Non-pigmented ciliary epithelial cell (primary cell): ENCODE measurements around the gene SORBS1.

Experiments
- DNase-seq: peaks from one replicate; pipeline ENCODE4 v3.0.0-alpha.2; 2010; ENCODE audit warnings: low read depth

Gene SORBS1

GRCh38 chr10:95561177-95561863 lies at the start of gene SORBS1:
SORBS1 (minus strand) TSS chr10:95561371; CDS start chr10:95441135, 120,236 bp downstream.
- peak; percentile 52 for DNase-seq

GRCh38 chr10:95610727-95611126 lies 49.6 kb upstream of the SORBS1 start:
- no peak for DNase-seq

DNA sequence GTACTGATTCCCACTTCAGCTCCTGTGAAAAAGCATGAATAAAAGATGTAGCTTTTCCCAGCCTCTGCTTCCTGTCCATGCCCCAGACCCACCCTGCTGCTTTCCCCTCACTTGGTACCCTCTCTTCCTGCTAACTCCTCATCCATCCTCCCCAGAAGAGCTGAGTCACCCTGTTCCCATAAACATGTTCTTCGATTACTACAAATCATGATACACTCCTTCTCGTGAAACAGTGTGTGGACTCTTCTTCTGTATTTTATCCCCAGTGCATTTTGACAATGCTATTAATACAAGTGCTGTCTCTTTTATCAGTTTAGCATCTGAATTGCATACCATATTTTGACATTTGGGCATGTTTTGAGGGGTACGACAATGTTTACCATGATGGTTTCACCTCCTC lies 45.8 kb upstream of the SORBS1 start:
- DNase-seq: no peak

DNA sequence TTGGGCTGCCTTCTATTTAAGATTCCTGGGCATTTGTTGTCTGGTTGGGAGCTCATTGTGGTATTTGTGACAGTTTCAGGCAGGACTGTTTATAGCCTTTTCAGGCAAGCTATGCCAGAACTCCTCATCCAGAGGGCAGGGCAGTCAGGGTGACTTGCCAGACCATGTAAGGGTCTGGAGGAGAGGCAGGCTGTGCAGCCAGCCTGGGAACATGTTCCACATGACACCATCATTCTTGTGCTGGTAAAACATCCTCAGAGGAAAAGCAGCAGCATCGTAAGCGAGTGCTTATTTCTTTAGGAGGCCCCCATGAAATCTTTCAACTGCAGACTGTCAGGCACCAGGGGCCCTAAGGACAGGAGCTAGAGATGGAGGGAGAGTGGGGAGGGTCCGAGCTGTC lies 44.0 kb upstream of the SORBS1 start:
- no peak for DNase-seq

DNA sequence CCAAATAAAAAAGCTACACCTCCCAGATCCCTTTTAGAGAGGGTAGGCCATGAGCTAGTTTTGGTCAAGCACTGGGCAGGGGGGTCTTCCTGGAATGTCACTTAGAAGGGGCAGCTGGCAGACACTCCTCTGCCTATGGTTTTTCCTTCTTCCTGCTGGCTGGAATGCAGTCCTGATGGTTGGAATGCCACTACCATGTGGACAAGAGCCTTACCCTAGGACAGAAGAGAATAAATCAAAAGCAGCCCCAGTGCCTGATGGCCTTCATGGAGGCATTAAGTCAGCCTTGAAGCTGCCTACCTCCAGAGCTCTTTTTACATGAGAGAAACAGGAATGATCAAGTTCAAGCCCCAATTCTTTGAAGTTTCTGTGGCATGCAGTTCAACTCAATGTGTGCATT lies 43.5 kb upstream of the SORBS1 start:
- no peak for DNase-seq

DNA sequence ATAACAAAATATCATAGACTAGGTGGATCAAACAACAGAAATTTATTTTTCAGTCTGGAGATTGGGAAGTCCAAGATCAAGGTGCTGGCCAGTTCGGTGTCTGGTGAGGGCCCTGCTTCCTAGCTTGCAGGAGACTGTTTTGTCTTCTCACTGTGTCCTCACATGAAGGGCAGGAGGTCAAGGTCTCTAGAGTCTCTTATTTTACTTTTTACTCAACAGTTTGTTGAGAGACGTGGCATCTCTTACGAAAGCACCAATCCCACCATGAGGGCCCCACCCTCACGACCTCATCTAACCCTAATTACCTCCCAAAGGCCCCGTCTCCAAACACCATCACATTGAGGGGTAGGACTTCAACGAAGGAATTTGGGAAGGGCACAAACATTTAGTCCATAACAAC lies 41.2 kb upstream of the SORBS1 start:
- DNase-seq: no peak

DNA sequence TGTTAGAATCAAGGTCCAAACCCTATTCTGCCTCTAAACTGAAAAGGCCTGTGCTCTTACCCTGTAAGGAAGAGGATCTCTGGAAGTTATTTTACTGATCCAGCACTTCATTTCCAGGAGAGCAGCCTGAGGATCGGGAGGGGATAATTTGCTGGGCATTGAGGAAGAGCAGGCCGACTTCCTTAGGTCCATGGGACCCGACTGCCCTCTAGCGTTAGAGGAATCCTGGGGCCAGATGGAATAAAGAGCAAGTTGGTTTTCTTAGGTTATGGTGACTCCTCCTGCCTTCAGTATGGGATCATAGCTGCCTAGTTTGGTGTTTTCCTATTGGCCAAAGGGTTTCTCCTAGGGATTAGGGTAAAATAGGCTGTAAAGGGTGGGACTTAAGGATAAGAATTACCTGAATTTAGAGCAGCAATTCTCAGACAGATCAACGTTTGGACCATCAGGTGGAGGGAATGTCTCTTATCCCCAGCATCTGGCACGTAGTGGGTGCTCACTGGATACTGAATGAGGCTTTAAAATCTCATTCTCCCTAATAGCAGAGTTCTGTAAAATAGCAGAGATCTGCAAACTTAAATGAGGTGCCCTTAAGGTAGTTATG lies 40.0 kb upstream of the SORBS1 start:
- peak; percentile 70 for DNase-seq

- no peak for DNase-seq
Observed at GRCh38 chr10:95600158-95600557, 39.0 kb upstream of the SORBS1 start.

- DNase-seq: no peak
Observed at GRCh38 chr10:95597788-95598187, 36.6 kb upstream of the SORBS1 start.

GRCh38 chr10:95588025-95588424 lies 26.9 kb upstream of the SORBS1 start:
- no peak for DNase-seq

DNA sequence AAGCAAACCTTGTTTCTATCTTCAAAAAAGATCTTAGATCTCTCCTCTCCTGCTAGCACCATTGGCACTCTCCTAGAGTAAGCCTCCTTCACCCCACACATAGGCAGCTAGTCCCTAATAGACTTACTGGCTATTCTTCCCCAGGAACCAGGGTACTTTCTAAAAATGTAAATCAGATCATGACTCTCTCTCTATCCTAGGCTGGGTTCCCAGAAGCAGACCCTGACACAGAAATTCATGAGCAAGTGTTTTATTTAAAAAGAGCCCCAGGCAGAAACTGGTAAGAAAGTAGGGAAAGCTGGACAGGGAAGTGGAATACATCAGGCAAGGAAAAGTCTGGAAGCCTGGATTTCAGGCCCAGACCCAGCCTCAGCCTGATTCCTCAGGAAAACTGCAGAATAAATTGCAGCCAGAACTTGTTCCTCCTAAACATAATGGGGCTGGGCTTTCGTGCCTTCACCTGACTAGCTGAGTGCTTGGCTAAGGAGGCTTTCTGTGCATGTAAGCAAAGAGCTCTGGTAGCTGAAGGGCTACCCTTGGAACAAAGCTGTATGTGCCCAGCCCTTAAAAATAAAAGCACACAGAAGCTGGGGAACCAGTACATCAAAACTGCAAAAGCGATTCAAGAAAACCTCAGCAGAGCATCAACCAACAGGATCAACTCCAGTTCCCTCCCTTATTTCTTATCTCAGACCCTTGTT lies 18.8 kb upstream of the SORBS1 start:
- no peak for DNase-seq

- no peak for DNase-seq
Observed at GRCh38 chr10:95579292-95579691, 18.1 kb upstream of the SORBS1 start.

- no peak for DNase-seq
Observed at GRCh38 chr10:95578619-95579018, 17.4 kb upstream of the SORBS1 start.

DNA sequence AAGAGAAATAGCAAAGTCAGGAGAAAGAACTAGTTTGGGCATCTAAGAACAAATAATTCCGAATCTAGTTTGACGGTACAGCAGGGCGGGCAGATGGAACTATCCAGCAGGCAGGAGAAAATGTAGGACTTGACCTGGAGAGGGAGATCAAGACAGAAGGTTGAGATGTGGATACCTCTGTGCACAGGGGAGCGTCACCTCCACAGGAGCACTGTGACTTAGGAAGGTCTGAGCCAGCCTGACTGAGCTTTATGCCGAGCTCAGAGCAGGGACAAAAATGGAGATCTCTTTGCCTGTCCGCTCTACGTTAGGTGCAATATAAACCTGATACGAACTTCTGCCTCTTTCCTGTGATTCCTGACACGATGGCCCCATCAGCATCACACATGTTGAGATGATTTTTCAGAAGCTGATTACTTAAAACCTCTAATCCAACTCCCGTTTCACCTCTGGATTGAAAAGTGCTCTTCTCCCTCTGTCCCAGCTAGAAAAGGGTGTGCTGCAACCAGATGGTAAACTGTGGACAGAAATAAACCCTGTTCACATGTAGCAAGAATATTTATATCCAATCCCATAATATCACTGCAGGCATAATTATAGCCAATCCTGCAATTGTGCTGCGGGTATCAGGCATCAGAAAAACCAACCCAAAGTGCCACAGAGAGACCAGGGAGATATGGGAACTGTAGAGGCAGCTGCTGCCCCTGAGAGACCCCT lies 13.6 kb upstream of the SORBS1 start:
- no peak for DNase-seq

DNA sequence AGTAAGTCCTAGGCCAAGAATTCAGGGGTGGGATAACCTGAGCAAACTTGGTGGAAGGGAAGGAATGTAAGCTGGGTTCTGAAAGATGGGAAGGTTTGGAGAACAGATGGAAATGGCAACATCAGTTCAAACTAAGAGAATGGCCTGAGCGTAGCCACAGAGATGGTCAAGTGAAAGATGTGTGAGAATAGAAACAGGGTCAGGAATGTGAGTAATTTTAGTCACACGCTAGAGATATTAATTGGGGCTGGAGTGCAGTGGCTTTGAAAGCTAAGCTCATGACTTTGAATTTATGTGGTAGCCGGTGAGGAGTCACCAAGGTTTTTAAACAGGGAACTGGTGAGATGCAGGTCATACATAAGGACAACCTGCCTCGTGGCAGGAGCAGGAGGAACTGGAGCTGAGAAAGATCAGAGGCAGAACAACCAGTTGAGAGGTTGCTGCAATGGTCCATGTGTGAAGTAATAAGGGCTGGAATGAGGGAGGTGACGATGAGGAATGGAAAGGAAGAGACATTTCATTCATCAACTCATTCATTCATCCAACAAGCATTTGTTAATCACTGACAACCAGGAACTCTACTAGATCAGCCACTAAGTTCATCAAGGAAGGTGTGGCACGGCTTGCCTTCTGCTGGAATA lies 12.9 kb upstream of the SORBS1 start:
- no peak for DNase-seq

- no peak for DNase-seq
Observed at GRCh38 chr10:95573527-95573926, 12.4 kb upstream of the SORBS1 start.

- no peak for DNase-seq
Observed at GRCh38 chr10:95572131-95572820, 11.1 kb upstream of the SORBS1 start.

GRCh38 chr10:95571390-95571789 lies 10.2 kb upstream of the SORBS1 start:
- DNase-seq: no peak

DNA sequence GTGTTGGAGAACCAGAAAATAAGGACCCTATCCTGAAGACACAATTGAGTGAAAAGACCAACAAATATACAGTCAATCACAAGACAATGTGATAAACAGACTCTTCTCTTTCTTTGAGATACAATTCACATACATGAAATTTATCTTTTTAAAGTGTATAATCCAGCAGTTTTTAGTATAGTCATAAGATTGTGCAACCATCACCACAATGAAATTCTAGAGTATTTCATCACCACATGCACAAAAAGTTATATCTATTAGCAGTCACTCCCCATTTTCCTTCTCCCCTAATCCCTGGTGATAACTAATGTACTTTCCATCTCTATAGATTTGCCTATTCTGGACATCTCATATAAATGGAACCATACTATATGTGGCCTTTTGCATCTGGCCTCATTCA lies 8.2 kb upstream of the SORBS1 start:
- DNase-seq: no peak

- DNase-seq: no peak
Observed at GRCh38 chr10:95567903-95568630, 6.9 kb upstream of the SORBS1 start.

- no peak for DNase-seq
Observed at GRCh38 chr10:95566136-95566535, 5.0 kb upstream of the SORBS1 start.
